Activated CD4-positive, alpha-beta T cell treated with anti-CD3 and anti-CD28 coated beads, Interleukin-2, amount 10 ng/mL, durations not matched to agents 7 days and 5 days (primary cell): ENCODE data around the gene OBSCN. TPM values are rescaled to one million over a fixed set of nuclear protein-coding genes. Genes with fewer than 3 reads are reported as not detected.
"Not testable (repeated sequence)": the region's sequence is repeated elsewhere in the genome, so short reads cannot be mapped to it uniquely, and the experiment has no call there.

Source experiments
- CTCF ChIA-PET: fragments of 350-600 bp; sonication (Branson Sonifier 250); formaldehyde crosslinking; loops from one replicate; lab custom pipeline; 2021; ENCODE audit warnings: antibody characterized with exemption; lab: Charles Lee
- POLR2A ChIA-PET: fragments of 350-600 bp; sonication (Branson Sonifier 250); formaldehyde crosslinking; loops from one replicate; lab custom pipeline; 2021; ENCODE audit warnings: antibody characterized with exemption; lab: Charles Lee
- DNase-seq: peaks from one replicate; pipeline ENCODE4 v3.0.0-alpha.2; 2020
- H3K27ac Mint-ChIP-seq: one replicate; pipeline ENCODE4 v1.8.0; 2021; ENCODE audit warnings: mild to moderate bottlenecking, moderate library complexity, mixed read lengths
- H3K27me3 Mint-ChIP-seq: one replicate; pipeline ENCODE4 v1.8.0; 2021; ENCODE audit warnings: mixed read lengths
- H3K36me3 Mint-ChIP-seq: one replicate; pipeline ENCODE4 v1.8.0; 2021; ENCODE audit warnings: low read depth, mixed read lengths
- H3K4me1 Mint-ChIP-seq: one replicate; pipeline ENCODE4 v1.8.0; 2021; ENCODE audit warnings: mixed read lengths
- H3K4me3 Mint-ChIP-seq: one replicate; pipeline ENCODE4 v1.8.0; 2021; ENCODE audit warnings: mild to moderate bottlenecking, moderate library complexity, mixed read lengths
- H3K9me3 Mint-ChIP-seq: one replicate; pipeline ENCODE4 v1.8.0; 2021; ENCODE audit warnings: mixed read lengths
- total RNA-seq, 2 experiments: library from RNA; stranded (reverse); gene quantifications; one replicate each; pipeline ENCODE4 v1.2.3, GENCODE V29; 2021

OBSCN gene
- total RNA-seq, 2 experiments from 2014 or later: 13.8 to 21.8 TPM

DNA sequence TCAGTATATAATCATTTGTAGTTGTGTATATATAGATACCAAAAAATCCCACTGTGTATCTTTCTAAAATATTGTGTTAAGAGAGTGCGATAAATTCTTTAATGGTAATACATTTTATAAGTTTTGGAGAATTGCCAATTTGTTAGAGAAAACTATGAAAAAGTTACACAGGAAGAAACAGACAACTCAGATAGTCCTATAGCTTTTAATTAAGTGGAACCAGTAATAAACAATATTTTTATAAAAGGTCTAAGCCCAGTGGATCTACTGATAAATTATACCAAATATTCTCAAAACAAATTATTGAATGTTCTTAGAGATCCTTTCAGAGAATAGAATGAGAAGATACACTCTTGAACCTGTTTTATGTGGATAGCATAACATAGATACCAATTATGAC, 50.6 kb downstream of the OBSCN start:
- H3K4me3 Mint-ChIP-seq: no peak overlapping the region
- ChIA-PET CTCF (interaction anchor here (1.1 kb wide), 1 partner anchor 12 kb away, joined by 3 read pairs; no protein-coding TSS in a partner anchor), POLR2A (interaction anchor here (1.2 kb wide), 1 partner anchor 12 kb away, joined by 3 read pairs; no protein-coding TSS in a partner anchor)
- no peak for DNase-seq
- H3K4me1 Mint-ChIP-seq: no peaks in the 10 kb centered on the region
- no peaks in the 10 kb centered on the region for H3K27me3 Mint-ChIP-seq
- no peak overlapping the region for H3K27ac Mint-ChIP-seq
- H3K36me3 Mint-ChIP-seq: peaks cover 11% of the 10 kb centered on the region
- peaks cover 13% of the 10 kb centered on the region for H3K9me3 Mint-ChIP-seq

DNA sequence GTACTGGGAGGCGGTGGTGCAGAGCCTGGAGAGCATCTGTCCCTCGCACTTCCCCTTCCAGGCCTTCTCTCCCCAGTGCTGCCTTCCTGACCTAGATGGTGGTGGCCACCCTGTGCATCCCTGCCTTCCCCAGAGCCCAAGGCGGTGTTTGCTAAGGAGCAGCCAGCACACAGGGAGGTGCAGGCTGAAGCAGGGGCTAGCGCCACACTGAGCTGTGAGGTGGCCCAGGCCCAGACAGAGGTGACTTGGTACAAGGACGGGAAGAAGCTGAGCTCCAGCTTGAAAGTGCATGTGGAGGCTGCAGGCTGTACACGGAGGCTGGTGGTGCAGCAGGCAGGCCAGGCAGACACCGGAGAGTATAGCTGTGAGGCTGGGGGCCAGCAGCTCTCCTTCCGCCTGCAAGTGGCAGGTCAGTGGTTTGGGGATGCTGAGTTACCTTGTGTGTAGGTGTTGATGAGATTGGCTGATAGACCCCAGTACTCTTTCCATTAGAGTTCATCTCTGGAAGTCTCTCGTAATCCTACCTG, 51.6 kb downstream of the OBSCN start:
- Mint-ChIP-seq H3K36me3 (peaks cover 11% of the 10 kb centered on the region), H3K9me3 (peaks cover 13% of the 10 kb centered on the region), H3K4me3 (no peak overlapping the region), H3K27ac (no peak overlapping the region), H3K4me1 (no peaks in the 10 kb centered on the region), H3K27me3 (no peaks in the 10 kb centered on the region)
- CTCF ChIA-PET: no interaction called here
- DNase-seq: no peak
- POLR2A ChIA-PET: no interaction called here

DNA sequence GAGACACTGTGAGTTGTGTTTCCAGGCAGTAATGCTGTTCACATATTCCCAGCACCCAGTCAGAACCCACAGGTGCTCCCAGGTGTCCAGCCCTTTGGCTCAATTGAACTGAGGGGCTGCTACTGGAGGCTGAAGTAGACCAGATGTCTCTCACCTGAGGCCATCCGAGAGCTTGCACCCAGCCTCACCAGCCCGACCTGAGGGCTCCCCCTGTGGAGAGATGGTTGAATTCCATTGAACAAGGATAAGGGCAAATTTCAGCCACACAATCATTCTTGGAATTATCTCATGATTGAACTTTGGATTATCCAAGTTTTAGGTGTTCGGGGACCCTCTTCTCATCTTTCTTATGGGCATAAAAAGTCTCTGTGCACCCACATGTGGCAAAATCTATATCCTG, 52.1 kb downstream of the OBSCN start:
- CTCF ChIA-PET: no interaction called here
- no peak for DNase-seq
- H3K36me3 Mint-ChIP-seq: peaks cover 11% of the 10 kb centered on the region
- no peaks in the 10 kb centered on the region for H3K27me3 Mint-ChIP-seq
- no peak overlapping the region for H3K4me3 Mint-ChIP-seq
- H3K4me1 Mint-ChIP-seq: no peaks in the 10 kb centered on the region
- H3K9me3 Mint-ChIP-seq: peaks cover 13% of the 10 kb centered on the region
- POLR2A ChIA-PET: no interaction called here
- H3K27ac Mint-ChIP-seq: no peak overlapping the region

DNA sequence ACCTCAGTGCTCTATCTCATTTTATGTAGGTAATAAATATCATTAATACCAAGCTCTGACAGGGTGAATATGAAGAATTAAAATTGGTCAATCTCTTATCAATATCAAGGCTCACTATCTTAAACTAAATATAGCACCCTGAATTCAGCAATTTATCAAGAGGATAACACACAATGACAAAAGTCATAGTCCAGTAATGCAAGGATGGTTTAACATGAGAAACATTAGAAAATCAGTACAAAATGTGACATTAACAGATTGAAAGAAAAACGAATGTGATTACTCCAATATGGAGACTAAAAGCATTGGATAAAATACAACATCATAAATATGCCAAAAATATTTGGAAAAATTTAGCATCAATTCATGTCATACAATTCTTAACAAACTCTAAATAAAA, 53.9 kb downstream of the OBSCN start:
- POLR2A ChIA-PET: no interaction called here
- H3K4me3 Mint-ChIP-seq: no peak overlapping the region
- peaks cover 11% of the 10 kb centered on the region for H3K9me3 Mint-ChIP-seq
- no peaks in the 10 kb centered on the region for H3K4me1 Mint-ChIP-seq
- peaks cover 8% of the 10 kb centered on the region for H3K36me3 Mint-ChIP-seq
- DNase-seq: no peak
- CTCF ChIA-PET: interaction anchor here (1.5 kb wide), 1 partner anchor 10 kb away, joined by 3 read pairs; no protein-coding TSS in a partner anchor
- H3K27me3 Mint-ChIP-seq: no peaks in the 10 kb centered on the region
- H3K27ac Mint-ChIP-seq: no peak overlapping the region

DNA sequence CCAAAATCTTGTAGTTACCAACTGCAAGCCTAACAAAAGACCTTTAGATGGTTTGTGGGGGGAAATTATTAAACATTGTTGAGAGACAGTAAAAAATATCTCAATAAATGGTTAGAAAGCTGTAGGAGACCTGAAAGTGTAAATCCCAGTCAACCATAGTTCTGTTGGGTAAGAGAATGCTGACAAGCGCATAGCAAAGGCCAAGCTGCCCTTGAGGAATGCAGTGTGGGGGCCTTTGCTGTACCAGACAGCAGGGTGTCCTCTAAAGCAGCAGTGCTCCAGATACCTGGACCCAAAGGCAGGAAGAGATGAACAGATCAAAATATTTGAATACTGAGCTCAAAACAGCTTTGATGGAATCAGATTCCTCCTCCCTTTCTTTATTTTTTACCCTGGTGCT, 54.6 kb downstream of the OBSCN start:
- ChIA-PET CTCF (no interaction called here), POLR2A (no interaction called here)
- H3K9me3 Mint-ChIP-seq: peaks cover 11% of the 10 kb centered on the region
- peaks cover 8% of the 10 kb centered on the region for H3K36me3 Mint-ChIP-seq
- H3K4me3 Mint-ChIP-seq: no peak overlapping the region
- no peak overlapping the region for H3K27ac Mint-ChIP-seq
- DNase-seq: no peak
- H3K4me1 Mint-ChIP-seq: no peaks in the 10 kb centered on the region
- H3K27me3 Mint-ChIP-seq: no peaks in the 10 kb centered on the region

DNA sequence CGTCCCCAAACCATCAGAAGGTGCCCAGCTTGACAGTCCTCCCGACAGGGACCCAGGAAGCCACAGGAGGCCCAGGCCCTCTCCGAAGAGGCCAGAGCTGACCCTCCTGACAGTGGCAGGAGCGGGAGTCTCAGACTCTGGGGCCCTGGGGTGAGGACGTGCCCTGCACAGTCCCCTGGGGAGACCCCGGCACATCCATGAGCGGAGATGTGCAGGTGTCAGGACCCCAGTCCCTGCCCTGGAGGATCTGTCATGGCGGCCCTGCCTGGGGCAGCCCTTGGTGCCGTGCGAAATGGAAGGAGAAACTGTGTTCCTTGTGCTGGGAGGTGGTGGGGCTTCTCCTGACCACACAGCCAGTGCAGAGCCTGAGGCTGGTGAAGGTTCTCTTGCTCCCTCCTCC, 55.8 kb downstream of the OBSCN start:
- Mint-ChIP-seq H3K27ac (no peak overlapping the region), H3K36me3 (peaks cover 8% of the 10 kb centered on the region), H3K4me1 (no peaks in the 10 kb centered on the region), H3K27me3 (no peaks in the 10 kb centered on the region), H3K4me3 (no peak overlapping the region), H3K9me3 (peaks cover 11% of the 10 kb centered on the region)
- CTCF ChIA-PET: no interaction called here
- DNase-seq: no peak
- POLR2A ChIA-PET: no interaction called here

DNA sequence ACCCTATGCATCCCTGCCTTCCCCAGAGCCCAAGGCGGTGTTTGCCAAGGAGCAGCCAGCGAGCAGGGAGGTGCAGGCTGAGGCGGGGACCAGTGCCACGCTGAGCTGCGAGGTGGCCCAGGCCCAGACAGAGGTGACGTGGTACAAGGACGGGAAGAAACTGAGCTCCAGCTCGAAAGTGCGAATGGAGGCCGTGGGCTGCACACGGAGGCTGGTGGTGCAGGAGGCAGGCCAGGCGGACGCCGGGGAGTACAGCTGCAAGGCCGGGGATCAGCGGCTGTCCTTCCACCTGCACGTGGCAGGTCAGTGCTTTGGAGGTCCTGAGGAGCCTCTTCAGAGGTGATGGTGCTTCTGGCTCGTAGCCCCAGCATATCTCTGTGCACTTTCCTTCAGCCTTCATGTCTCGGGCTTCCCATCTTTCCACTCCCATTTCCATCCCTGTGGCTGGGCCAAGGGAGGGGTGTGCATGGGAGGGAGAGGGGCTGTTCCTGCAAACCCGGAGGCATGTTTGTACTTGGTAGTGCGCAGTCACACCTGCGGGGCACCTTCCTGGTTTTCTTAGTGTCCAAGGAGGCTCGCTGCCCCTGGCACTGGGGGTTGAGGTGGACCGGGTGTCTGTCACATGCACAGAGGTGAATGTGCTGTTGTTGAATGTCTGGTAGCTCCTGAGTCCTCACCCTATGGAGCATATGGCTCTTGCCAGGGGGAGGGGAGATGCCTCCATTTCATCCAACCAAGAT, 56.4 kb downstream of the OBSCN start:
- Mint-ChIP-seq H3K4me1 (no peaks in the 10 kb centered on the region), H3K36me3 (peaks cover 8% of the 10 kb centered on the region), H3K27me3 (no peaks in the 10 kb centered on the region), H3K9me3 (peaks cover 11% of the 10 kb centered on the region), H3K4me3 (no peak overlapping the region), H3K27ac (no peak overlapping the region)
- ChIA-PET POLR2A (no interaction called here), CTCF (no interaction called here)
- DNase-seq: no peak

DNA sequence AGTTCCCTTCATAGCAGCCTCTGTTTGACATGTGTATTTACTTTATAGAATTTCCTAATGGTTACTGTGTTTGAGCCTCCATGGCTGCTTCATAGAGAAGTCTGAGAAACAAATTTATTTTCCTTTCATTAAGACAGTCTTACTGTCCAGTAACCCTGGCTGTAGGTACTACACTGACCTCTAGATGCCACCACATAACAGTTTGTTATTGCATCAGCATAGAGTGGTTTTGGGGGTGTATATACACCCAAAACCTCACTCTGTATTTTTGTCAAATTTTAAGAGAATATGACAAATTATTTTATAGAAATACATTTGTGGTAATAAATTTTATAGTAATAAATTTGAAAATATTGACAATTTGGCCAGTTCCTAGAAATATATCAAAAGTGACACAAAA, 57.3 kb downstream of the OBSCN start:
- Mint-ChIP-seq H3K27ac (no peak overlapping the region), H3K4me3 (no peak overlapping the region), H3K36me3 (peaks cover 8% of the 10 kb centered on the region), H3K9me3 (peaks cover 11% of the 10 kb centered on the region), H3K27me3 (no peaks in the 10 kb centered on the region), H3K4me1 (no peaks in the 10 kb centered on the region)
- ChIA-PET POLR2A (no interaction called here), CTCF (no interaction called here)
- DNase-seq: no peak

DNA sequence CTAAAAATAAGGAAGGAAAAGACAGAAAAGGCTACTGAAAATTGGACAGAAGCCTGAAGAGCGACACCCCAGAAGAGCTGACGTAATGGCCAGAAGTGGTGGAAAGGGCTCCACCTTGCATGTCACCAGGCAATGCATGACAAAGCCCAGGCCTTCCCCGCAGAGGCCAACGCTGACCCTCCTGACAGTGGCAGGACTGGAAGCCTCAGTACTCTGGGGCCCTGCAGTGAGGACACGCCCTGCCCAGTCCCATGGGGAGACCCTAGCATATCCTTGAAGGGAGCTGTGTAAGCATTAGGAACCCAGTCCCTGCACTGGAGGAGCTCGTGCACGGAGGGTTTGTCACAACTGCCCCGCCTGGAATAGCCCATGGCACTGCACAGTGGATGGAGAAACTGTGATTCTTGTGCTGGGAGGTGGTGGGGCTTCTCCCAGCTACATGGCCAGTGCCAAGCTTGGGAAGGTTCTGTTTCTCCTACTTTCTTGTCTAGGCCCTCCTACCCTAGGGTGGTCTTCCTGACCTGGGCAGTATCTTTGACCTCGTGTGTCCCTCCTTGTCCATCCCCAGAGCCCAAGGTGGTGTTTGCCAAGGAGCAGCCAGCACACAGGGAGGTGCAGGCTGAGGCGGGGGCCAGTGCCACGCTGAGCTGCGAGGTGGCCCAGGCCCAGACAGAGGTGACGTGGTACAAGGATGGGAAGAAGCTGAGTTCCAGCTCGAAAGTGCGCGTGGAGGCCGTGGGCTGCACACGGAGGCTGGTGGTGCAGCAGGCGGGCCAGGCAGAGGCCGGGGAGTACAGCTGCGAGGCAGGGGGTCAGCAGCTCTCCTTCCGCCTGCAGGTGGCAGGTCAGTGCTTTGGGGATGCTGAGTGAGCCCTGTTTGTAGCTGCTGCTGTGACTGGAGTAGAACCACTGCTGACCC, 60.4 kb downstream of the OBSCN start:
- Mint-ChIP-seq H3K27ac (no peak overlapping the region), H3K9me3 (no peaks in the 10 kb centered on the region), H3K4me3 (no peak overlapping the region), H3K27me3 (no peaks in the 10 kb centered on the region), H3K4me1 (no peaks in the 10 kb centered on the region), H3K36me3 (no peaks in the 10 kb centered on the region)
- ChIA-PET CTCF (no interaction called here), POLR2A (no interaction called here)
- no peak for DNase-seq

DNA sequence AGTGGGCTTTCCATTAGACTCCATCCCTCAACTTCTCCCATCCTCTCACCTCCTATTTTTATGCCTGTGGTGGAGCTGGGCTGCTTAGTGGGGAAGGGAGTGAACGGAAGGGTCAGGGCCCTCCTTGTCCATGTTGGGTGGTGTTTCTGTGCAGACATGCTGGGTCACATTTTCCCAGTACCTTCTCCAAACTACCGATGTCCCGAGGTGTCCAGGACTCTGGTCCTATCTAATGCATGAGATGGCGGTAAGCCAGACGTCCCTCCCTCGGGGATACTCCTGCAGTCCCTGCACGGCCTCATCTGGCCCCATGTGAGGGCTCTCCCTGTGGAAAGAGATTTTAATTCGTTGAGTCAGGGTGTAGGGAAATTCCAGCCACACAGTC, 61.0 kb downstream of the OBSCN start:
- Mint-ChIP-seq H3K27ac (no peak overlapping the region), H3K36me3 (no peaks in the 10 kb centered on the region), H3K4me1 (no peaks in the 10 kb centered on the region), H3K27me3 (no peaks in the 10 kb centered on the region), H3K4me3 (no peak overlapping the region), H3K9me3 (no peaks in the 10 kb centered on the region)
- ChIA-PET POLR2A (no interaction called here), CTCF (no interaction called here)
- DNase-seq: no peak

DNA sequence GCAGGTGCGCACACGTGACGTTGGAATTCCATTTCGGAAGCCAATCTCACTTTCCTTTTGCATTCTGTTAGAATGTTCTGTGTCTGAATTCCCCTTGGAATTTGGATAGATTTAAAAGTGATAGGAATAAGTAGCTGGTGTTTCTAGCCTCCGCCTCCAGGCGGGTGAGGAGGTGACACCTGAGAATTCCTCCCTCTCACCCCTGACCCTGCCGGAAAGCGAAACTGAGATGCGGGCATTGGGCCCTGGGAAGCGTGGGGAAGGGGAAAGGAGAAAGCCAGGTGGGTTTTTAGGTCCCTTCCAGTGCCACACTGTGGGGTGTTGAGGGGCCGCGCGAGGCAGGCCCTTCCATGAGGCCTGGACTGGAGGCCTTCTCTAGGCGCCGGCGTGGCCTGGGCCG, 61.6 kb downstream of the OBSCN start:
- H3K27me3 Mint-ChIP-seq, DNase-seq, H3K4me3 Mint-ChIP-seq, H3K4me1 Mint-ChIP-seq, H3K9me3 Mint-ChIP-seq, CTCF ChIA-PET, H3K27ac Mint-ChIP-seq, H3K36me3 Mint-ChIP-seq: not testable (repeated sequence)
- POLR2A ChIA-PET: interaction anchor here (1.1 kb wide), 1 partner anchor 11 kb away, joined by 3 read pairs; no protein-coding TSS in a partner anchor

DNA sequence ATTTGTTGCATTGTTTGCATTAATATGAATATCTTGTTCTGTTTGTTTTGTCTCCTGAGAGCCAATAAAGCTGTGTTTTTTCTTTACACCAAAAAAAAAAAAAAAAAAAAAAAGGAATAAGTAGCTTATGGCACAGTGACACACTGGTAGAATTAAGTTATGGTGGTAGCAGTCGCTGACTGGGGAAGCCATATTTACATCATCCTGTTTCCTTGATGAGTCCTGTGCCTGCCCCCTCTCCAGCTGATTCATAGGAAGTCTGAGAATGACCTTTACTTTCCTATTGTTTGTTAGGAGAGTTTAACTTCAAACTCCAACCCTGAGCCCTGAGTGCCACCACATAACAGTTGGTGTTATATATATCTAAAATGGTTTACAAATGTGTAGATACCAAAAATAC, 62.2 kb downstream of the OBSCN start:
- Mint-ChIP-seq H3K36me3 (no peaks in the 10 kb centered on the region), H3K27me3 (no peaks in the 10 kb centered on the region), H3K27ac (no peak overlapping the region), H3K9me3 (no peaks in the 10 kb centered on the region), H3K4me3 (no peak overlapping the region), H3K4me1 (peaks cover 3% of the 10 kb centered on the region)
- DNase-seq: no peak
- POLR2A ChIA-PET: interaction anchor here (1.1 kb wide), 1 partner anchor 12 kb away, joined by 3 read pairs; no protein-coding TSS in a partner anchor
- CTCF ChIA-PET: interaction anchor here (1.4 kb wide), 1 partner anchor 12 kb away, joined by 3 read pairs; no protein-coding TSS in a partner anchor
